Activated CD4-positive, alpha-beta T cell treated with anti-CD3 and anti-CD28 coated beads, Interleukin-2, amount 50 U/mL, for 16 hours (primary cell): ENCODE data around the gene ZNF862.
"Not testable (repeated sequence)": the region's sequence is repeated elsewhere in the genome, so short reads cannot be mapped to it uniquely, and the experiment has no call there.

Experiments used
- DNase-seq: peaks from one replicate; pipeline ENCODE4 v3.0.0-alpha.2; 2020

Gene ZNF862

GRCh38 chr7:149825567-149826343, 12.4 kb upstream of the ZNF862 start:
- DNase-seq = no peak

GRCh38 chr7:149826344-149827088, 11.7 kb upstream of the ZNF862 start:
- no peak for DNase-seq

- DNase-seq = no peak
Observed at GRCh38 chr7:149827089-149827981, 10.8 kb upstream of the ZNF862 start.

GRCh38 chr7:149828357-149829309, 9.5 kb upstream of the ZNF862 start:
- DNase-seq = no peak

GRCh38 chr7:149830527-149830926, 7.6 kb upstream of the ZNF862 start:
- DNase-seq = not testable (repeated sequence)

GRCh38 chr7:149830997-149831740, 7.0 kb upstream of the ZNF862 start:
- no peak for DNase-seq

- DNase-seq = no peak
Observed at GRCh38 chr7:149831741-149832219, 6.4 kb upstream of the ZNF862 start.

- DNase-seq = no peak
Observed at GRCh38 chr7:149832332-149833041, 5.7 kb upstream of the ZNF862 start.

GRCh38 chr7:149833495-149834130, 4.6 kb upstream of the ZNF862 start:
- no peak for DNase-seq

GRCh38 chr7:149834601-149835000, 3.6 kb upstream of the ZNF862 start:
- no peak for DNase-seq

- no peak for DNase-seq
Observed at GRCh38 chr7:149836434-149836833, 1.7 kb upstream of the ZNF862 start.

- DNase-seq = no peak
Observed at GRCh38 chr7:149837564-149838223, 481 bp upstream of the ZNF862 start.

- no peak for DNase-seq
Observed at GRCh38 chr7:149838992-149839408, 825 bp downstream of the ZNF862 start.

- DNase-seq = no peak
Observed at GRCh38 chr7:149839933-149840332, 1.8 kb downstream of the ZNF862 start.

GRCh38 chr7:149843566-149843965, 5.4 kb downstream of the ZNF862 start:
- DNase-seq = no peak

- DNase-seq = no peak
Observed at GRCh38 chr7:149844445-149844844, 6.3 kb downstream of the ZNF862 start.

GRCh38 chr7:149845257-149845980, 7.2 kb downstream of the ZNF862 start:
- DNase-seq = no peak

- no peak for DNase-seq
Observed at GRCh38 chr7:149846021-149846420, 7.8 kb downstream of the ZNF862 start.
